Lower leg skin (tissue), 4 donors: Measurements from ENCODE around the gene ATG7. TPM values are rescaled to one million over a fixed set of nuclear protein-coding genes. Genes with fewer than 3 reads are reported as not detected.

Experiments used
- DNase-seq, 2 donors: peaks; one replicate each; pipeline ENCODE4 v3.0.0-alpha.2; 2019; ENCODE audit warnings: low spot score in 2 of 2
- H3K4me3 ChIP-seq: fragments of 200-600 bp; sonication (generic); 2 replicates; pipeline ENCODE4 v1.5.1; 2017; ENCODE audit warnings: mild to moderate bottlenecking, low read depth; ENCODE audit not compliant: poor library complexity, severe bottlenecking
- POLR2A ChIP-seq, 2 donors: fragments of 450-650 bp; IDR thresholded peaks; one replicate each; pipeline ENCODE4 v1.6.1; 2016 to 2017; ENCODE audit warnings: antibody characterized with exemption in 2 of 2, mild to moderate bottlenecking in 1 of 2, moderate library complexity in 1 of 2
- WGBS, 2 donors: methylation state at CpG; one replicate each; pipeline ENCODE4 v1.1.5; 2018; 5-methylcytosine and 5-hydroxymethylcytosine counted together
- intact Hi-C: fragments of 100-400 bp; cut with DNase I; formaldehyde crosslinking; loops from one replicate; pipeline ENCODE4 v1.15.0; 2023; ENCODE audit warnings: low total_unique reads
- total RNA-seq, 4 donors: library from RNA; depleted of rRNA; stranded (reverse); fragments of >200 nt; gene quantifications; one replicate each; pipeline ENCODE4 v1.1.0, GENCODE V29; 2016
- TF ChIP-seq, protein P1 (sequence below), 3 donors: fragments of 450-650 bp; IDR thresholded peaks; one replicate each; pipeline ENCODE4 v1.5.1; 2016; ENCODE audit warnings: antibody characterized with exemption in 3 of 3, mild to moderate bottlenecking in 3 of 3, moderate library complexity in 2 of 3

The ATG7 gene
- total RNA-seq, 4 donors from 2014 or later, result 38.8 to 110 (median 53.2) TPM

- no peak for DNase-seq
- TF ChIP-seq, protein P1, sequence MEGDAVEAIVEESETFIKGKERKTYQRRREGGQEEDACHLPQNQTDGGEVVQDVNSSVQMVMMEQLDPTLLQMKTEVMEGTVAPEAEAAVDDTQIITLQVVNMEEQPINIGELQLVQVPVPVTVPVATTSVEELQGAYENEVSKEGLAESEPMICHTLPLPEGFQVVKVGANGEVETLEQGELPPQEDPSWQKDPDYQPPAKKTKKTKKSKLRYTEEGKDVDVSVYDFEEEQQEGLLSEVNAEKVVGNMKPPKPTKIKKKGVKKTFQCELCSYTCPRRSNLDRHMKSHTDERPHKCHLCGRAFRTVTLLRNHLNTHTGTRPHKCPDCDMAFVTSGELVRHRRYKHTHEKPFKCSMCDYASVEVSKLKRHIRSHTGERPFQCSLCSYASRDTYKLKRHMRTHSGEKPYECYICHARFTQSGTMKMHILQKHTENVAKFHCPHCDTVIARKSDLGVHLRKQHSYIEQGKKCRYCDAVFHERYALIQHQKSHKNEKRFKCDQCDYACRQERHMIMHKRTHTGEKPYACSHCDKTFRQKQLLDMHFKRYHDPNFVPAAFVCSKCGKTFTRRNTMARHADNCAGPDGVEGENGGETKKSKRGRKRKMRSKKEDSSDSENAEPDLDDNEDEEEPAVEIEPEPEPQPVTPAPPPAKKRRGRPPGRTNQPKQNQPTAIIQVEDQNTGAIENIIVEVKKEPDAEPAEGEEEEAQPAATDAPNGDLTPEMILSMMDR (IDR thresholded peaks at IDR 0.05), result no peak
- 64 to 71% methylated on average over 3 of the region's 3 CpGs for WGBS, 2 donors
- intact Hi-C loops, result no loop called here
- H3K4me3 ChIP-seq, result no peak overlapping the region
These were observed 316.6 kb downstream of the ATG7 start for GRCh38 chr3:11588755-11589154.

GRCh38 chr3:11589706-11590105 lies 317.5 kb downstream of the ATG7 start:
- 84% methylated on average over 11 of the region's 11 CpGs for WGBS, 2 donors
- intact Hi-C loops, result no loop called here
- no peak for DNase-seq
- no peak overlapping the region for H3K4me3 ChIP-seq
- no peak for TF ChIP-seq POLR2A (IDR thresholded peaks at IDR 0.05)
- TF ChIP-seq, protein P1 (IDR thresholded peaks at IDR 0.05), result no peak

- intact Hi-C loops, result no loop called here
- DNase-seq, result no peak
- H3K4me3 ChIP-seq, result no peak overlapping the region
- TF ChIP-seq POLR2A (IDR thresholded peaks at IDR 0.05), result no peak
- TF ChIP-seq, protein P1 (IDR thresholded peaks at IDR 0.05), result no peak
- 29 to 30% methylated on average over 7 of the region's 7 CpGs for WGBS, 2 donors
These were observed 318.8 kb downstream of the ATG7 start for GRCh38 chr3:11591002-11591355.

GRCh38 chr3:11591391-11592282 lies 319.4 kb downstream of the ATG7 start:
- intact Hi-C loops, result no loop called here
- no peak for DNase-seq
- no peak overlapping the region for H3K4me3 ChIP-seq
- TF ChIP-seq, protein P1 (IDR thresholded peaks at IDR 0.05), result no peak
- TF ChIP-seq POLR2A (IDR thresholded peaks at IDR 0.05), result no peak
- 17 to 21% methylated on average over 9 of the region's 9 CpGs for WGBS, 2 donors

- DNase-seq, result no peak
- 43 to 51% methylated on average over 14 of the region's 14 CpGs for WGBS, 2 donors
- TF ChIP-seq, protein P1 (IDR thresholded peaks at IDR 0.05), result no peak
- TF ChIP-seq POLR2A (IDR thresholded peaks at IDR 0.05), result no peak
- intact Hi-C loops, result no loop called here
- H3K4me3 ChIP-seq, result no peak overlapping the region
These were observed 320.5 kb downstream of the ATG7 start for GRCh38 chr3:11592445-11593298.
